Right renal pelvis (tissue), 4 donors: Measurements from ENCODE around the gene RAB3B. TPM values are rescaled to one million over a fixed set of nuclear protein-coding genes. Genes with fewer than 3 reads are reported as not detected.
"Not testable (repeated sequence)": the region's sequence is repeated elsewhere in the genome, so short reads cannot be mapped to it uniquely, and the experiment has no call there.

Experiments used
- DNase-seq, 4 donors: peaks; one replicate each; pipeline ENCODE4 v3.0.0-alpha.2; 2013; ENCODE audit warnings: low read depth in 4 of 4, low spot score in 3 of 4, missing footprints in 1 of 4
- polyA plus RNA-seq, 4 donors: library from polyadenylated mRNA; unstranded; fragments of 120-200 nt; gene quantifications; one replicate each; pipeline ENCODE4 v1.2.1, GENCODE V29; 2013; ENCODE audit not compliant: insufficient read length in 4 of 4

RAB3B gene
- polyA plus RNA-seq, 4 donors: 4.4 to 5.7 (median 4.8) TPM

GRCh38 chr1:51989582-51990477, 670 bp downstream of the RAB3B start:
- no peak for DNase-seq

DNA sequence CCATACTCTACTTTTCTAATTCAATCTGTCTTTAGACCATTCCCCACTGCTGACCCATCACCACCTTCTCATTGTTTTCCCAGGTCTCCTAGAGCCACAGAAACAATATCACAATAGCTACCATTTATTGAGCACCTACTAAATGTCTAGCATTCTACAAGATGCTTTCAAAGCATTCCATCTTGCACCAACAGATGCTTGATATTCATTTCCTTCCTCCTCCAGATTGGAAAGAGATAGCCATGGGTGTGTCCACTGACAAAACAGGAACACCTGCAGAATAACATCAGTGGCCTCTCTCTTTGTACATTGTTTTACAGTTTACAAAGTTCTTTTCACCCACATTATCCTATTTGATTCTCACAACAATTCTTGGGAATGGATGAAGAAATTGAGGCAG, 2.2 kb downstream of the RAB3B start:
- DNase-seq: no peak

DNA sequence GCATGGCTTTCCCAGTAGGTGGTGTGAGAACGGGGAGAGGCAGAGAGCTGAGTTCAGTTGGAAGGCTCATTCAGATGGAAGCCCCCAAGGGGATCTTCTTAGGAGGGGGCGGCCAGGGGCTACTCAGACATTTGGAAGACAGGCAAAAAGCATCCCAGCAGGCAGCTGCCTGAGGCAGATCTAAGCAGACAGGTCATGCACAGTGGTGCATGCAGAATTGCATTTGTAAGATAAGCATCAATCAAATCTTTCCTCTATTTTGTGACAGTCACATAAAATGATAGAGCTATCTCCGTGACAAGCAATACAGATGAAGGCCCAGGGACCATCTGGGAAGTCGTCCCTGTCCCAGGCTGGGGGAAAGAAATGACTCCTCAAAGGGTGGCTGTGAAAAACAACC, 3.8 kb downstream of the RAB3B start:
- no peak for DNase-seq

DNA sequence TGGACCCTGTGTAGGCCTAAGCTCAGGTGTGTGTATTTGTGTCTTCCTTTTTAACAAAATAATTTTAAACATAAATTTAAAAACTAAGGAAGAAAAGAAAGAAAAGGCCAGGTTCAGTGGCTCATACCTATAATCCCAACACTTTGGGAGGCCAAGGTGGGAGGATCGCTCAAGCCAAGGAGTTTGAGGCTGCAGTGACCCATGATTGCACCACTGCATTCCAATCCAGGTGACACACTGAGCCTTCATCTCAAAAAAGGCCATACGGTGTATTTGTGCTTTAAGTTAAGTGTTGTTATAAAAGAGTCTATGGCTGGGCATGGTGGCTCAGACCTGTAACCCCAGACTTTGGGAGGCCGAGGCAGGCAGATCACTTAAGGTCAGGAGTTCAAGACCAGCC, 8.3 kb downstream of the RAB3B start:
- no peak for DNase-seq

DNA sequence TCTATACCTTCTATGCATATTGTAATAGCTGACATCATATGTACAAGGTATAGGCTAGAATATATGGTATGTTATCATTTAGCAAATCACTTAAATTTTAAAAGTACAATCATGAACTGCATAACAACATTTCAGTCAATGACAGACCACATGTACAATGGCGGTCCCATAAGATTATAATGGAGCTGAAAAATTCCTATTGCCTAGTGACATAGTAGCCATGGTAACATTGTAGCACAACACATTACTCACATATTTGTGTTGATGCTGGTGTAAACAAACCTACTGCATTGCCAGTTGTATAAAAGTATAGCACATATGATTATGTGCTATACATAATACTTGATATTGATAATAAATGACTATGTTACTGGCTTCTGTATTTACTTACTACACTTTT, 8.9 kb downstream of the RAB3B start:
- DNase-seq: no peak

- no peak for DNase-seq
Observed at GRCh38 chr1:51978099-51978498, 12.4 kb downstream of the RAB3B start.

DNA sequence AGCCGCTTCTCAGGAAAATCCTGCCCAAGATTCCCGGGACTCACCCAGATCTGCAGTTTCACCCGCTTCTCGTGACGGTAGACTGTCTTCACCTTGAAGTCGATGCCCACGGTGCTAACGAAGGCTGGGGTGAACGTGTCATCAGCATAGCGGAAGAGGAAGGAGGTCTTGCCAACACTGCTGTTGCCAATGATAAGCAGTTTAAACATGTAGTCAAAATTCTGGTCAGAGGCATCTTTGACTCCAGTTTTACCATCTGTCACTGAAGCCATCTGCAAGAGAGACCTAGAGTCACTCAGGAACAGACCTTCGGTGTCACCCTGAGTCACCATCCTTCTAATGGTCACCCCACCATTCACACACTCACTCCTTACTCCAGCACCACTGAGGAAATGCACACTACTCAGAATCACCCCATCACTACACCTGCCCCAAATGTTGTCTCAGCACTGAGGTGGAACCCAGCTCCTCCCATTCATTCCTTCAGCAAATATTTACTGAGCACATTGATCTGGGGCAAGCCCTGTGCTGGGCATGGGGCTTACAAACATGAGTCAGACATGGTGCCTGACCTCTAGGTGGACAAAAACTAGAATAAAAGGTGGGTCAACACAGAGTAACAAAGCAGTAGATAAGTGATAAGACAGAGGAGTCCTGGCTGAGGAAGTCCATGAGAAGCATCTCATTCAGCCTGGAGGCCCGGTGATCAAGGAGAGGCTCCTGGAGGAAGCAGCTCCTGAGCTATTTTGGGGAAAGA, 13.5 kb downstream of the RAB3B start:
- DNase-seq: no peak

DNA sequence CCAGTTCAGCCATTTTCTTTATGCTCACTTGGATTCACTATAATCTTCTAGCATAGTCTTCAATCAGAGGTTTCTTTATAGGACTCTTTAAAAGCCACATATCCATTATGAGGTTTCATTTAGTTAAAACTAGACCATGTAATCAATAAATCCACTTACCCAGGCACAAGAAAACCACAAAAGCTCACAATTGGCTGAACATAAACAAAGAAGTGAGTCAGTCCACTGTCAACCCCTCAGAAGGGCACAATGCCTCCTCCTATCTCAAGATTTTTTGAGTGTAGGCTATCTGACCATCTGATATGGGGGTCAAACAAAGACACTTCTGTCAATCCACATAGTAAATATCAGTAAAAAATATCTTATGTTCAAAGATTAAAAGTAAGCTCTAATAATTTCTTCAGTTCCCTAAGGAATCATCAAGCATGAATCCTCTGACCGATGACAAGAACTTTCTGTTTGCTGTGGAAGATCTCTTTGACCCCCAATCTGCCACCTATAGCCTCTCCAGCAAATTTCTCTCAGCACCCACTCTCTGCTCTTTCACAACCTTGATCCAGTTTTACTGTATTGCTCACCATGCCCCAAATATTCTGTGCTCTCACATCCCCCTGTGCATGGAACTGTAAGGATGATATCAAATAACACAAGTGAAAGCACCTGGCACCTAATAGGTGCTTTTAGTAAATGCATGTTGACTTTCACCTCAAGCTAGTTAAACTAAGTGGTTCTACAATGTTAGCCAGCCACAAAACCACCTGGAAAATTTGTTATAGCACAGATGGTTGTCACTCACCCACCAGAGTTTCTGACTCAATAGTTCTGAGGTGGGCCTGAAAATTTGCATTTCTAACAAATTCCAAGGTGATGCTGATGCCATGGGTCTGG, 16.7 kb downstream of the RAB3B start:
- no peak for DNase-seq

GRCh38 chr1:51969038-51969705, 21.3 kb downstream of the RAB3B start:
- no peak for DNase-seq

DNA sequence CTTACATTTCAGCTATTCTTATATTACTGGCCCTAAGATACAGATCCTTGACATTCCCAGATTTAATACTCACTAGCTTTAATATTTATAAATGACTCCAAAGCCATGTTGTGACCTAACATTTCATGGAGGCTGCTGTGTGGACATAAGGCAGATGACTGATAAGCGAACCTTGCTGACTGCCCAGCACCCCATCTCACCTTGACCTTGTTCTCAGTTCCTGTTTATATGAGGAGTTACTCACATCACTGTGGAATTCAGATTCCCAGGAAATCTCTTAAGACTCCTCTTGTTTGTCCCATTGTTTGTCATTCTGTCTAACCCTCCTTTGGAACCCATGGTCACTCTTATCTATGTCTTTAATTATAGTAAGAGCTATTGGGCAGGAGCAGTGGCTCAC, 21.9 kb downstream of the RAB3B start:
- DNase-seq: no peak

DNA sequence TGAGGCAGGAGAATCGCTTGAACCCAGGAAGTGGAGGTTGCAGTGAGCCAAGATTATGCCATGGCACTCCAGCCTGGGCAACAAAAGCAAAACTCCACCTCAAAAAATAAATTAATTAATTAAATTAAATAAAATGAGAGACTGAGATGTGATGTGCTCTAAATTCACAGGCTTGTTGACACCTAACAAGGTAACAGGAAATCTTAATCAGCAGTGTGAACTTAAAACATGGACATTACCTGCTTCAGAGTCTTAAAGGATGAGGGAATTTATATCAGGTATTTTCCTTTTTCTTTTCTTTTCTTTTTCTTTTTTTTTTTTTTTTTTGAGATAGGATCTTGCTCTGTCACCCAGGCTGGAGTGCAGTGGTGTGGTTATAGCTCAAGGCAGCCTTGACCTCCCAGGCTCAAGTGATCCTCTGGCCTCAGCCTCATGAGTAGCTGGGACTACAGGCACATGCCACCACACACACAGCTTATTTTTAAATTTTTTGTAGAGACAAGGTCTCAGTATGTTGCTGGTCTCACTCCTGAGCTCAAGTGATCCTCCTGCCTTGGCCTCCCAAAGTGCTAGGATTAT, 23.2 kb downstream of the RAB3B start:
- not testable (repeated sequence) for DNase-seq

DNA sequence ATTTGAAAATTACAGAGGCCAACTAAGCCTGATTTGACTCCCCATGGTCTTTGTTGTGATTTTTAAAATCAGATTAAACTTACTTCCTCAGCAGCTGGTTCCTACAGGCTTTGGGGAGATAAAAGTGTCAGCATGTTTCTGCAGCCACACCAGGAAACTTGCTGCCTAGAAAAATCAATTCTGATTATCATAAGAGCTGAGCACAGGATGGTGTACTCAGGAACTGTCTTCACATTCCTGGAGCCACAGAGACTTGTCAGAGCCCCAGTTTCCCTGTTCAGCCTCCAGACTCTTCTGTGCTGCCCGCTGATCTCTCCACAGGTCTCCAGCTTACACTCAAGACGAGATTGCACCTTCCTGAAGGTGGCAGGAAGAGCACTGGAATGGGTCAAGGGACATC, 23.9 kb downstream of the RAB3B start:
- DNase-seq: no peak

DNA sequence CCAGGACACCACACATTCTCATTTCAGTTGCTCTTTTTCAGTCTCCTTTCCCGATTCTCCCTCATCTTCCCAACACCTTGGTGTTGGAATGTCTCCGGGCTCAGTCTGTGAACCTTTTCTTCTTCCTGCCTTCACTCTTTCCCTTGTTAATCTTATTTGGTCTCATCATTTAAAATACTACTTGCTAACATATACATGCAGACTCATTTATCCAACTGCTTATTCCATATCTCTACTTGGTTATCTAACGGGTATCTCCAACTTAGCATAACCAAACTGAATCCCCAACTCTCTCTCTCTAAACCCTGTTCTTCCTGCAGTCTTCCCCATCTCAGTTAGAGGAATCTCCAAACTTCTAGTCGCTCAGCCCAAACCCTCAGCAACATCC, 26.2 kb downstream of the RAB3B start:
- DNase-seq: no peak

- DNase-seq: no peak
Observed at GRCh38 chr1:51963592-51964308, 26.8 kb downstream of the RAB3B start.

DNA sequence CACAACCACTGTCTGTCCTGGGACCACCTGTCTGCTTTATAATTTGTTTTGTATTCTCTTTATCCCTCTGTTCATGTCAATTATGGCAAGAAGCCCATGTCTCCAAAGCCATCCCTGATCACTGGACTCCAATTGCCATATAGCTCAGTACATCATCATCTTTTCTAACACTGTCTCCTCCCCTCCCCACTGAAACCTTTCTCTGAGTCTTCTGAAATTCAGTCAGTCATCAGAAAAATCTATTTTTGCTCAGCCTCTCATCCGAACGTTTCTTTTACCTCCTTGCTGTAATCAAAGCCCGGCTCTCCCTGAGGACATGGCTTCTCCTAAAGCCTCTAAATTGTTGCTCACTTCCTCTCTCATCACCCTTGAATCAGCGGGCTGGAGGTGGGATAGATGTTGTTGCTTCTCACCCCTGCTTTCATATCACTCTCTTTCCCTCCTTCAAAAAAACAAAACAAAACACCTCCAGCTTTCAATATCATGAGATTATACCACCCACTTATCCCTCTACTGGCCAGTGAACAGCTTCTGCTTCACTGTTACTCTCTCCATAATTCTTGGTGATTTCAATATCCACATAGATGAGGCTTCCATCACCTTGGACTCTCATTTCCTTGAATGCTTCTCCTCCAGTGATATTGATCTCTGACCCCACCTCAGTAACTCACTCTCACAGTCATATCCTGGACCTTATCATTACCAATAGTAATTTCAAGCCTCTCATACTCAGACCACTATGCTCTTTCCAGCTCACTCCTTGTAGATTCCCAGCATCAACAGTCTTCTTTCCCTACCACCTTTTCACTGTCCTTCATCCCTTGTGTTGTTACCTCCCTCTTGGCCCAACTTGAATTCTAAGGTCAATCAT, 27.8 kb downstream of the RAB3B start:
- no peak for DNase-seq

- no peak for DNase-seq
Observed at GRCh38 chr1:51961954-51962353, 28.5 kb downstream of the RAB3B start.

DNA sequence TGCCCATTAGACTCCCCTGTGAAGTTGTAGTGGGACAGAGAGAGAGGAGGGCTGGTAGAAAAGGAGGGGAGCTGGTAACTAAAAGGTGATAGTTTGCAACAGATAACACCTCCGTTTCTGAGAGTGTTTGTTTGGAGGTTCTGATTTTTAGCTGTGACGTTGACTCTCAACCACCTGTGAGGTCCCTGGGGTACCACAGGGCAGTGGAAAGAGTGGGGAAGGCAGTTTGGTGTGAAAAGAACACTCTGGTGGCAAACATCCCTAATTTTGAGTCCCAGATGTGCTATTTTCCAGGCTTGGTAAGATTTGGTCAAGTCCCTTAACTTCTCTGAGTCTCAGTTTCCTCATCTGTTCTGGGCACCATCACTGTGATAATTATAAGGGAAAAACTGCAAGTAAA, 29.3 kb downstream of the RAB3B start:
- DNase-seq: no peak

DNA sequence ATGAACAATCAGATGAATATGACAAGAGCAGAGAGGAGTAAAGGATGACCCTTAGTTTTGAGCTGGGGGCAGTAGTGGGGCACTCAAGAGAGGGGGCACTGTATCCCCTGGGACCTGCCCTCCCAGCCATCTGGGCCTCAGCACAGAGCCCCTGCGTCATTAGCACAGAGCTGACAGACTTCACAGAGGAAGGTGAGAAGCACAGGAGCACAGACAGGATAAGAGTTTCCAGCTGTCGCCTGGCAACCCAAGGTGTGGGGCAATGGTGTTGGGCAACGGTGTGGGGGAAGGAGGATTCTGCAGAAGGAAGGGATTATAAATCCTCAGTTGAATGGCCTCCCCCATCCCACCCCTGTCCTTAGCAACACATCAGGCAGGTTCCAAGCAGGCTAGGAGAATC, 30.2 kb downstream of the RAB3B start:
- DNase-seq: no peak
